Ureter (tissue), 1 donor: Measurements from ENCODE around the gene EXOC6B. TPM values are rescaled to one million over a fixed set of nuclear protein-coding genes. Genes with fewer than 3 reads are reported as not detected.

Experiments used
- DNase-seq: peaks from one replicate; pipeline ENCODE4 v3.0.0-alpha.2; 2020; ENCODE audit warnings: low spot score
- total RNA-seq: library from RNA; stranded (reverse); gene quantifications from one replicate; pipeline ENCODE4 v1.2.4, GENCODE V29; 2023
- donor health status: DM: yes; HTN: yes; CAD: no.

EXOC6B gene
- total RNA-seq, 1 donor from 2014 or later, result 84.8 TPM

- DNase-seq, result no peak
Observed at GRCh38 chr2:72363406-72363805, 462.4 kb downstream of the EXOC6B start.

- DNase-seq, result no peak
Observed at GRCh38 chr2:72362733-72363132, 463.1 kb downstream of the EXOC6B start.

DNA sequence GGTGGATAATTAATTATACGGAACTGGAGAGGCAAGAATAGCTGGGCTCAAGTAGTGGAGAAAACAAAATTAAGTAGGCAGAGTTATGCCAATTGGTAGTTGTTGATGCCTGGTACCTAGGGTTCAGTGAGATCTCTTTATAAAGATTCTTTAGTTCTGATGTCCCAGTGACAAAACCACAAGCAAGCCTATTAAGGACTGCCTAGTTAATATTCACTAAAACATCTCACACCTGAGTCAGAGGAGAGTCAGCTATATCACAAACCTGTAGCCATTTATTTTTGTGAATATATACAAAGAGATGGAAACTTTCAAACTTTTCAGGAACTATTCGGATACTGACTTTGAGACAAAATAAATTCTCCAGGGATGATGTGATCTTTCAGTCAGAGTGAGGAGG is 464.3 kb downstream of the EXOC6B start:
- no peak for DNase-seq

DNA sequence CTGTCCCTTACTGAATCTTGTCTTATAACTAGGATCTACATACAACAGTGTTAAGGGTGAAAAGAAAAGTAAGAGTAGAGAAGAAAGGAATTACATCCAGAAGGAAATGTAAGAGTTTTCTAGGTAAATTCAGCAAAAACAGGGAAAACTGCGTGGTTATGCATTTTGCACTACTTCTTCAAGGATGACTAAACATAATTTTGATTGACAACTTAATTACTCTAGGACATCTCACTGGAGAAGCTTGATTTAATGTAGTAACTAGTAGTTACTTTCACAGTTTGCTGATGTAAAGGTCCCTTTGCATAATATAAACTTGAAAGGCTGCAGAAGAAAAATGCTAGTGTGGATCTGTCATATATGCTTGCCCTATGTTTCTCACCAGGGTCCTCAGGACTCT is 464.8 kb downstream of the EXOC6B start:
- DNase-seq, result no peak

- no peak for DNase-seq
Observed at GRCh38 chr2:72350852-72351251, 475.0 kb downstream of the EXOC6B start.

- DNase-seq, result no peak
Observed at GRCh38 chr2:72349016-72349415, 476.8 kb downstream of the EXOC6B start.

DNA sequence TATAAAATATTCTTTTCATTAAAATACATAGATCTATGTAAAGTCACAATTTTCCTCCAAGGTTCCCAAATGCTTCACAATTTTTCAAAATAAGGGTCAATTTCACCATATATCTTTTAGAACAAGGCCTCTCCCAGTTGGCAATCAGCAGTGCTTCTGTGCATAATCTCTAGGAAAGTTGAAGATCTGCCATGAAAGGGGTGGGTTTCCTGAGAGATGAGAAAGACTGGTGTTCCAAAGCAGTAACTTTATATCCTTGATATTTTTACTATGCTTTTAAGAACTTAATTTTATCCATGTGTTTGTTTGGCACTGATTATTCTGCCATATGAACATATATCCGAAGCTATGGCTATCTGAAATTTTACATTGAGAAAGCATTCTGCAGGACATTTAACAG is 478.8 kb downstream of the EXOC6B start:
- DNase-seq, result no peak

- no peak for DNase-seq
Observed at GRCh38 chr2:72341639-72342038, 484.2 kb downstream of the EXOC6B start.

GRCh38 chr2:72340665-72341064 is 485.2 kb downstream of the EXOC6B start:
- DNase-seq, result no peak

- no peak for DNase-seq
Observed at GRCh38 chr2:72338076-72338475, 487.8 kb downstream of the EXOC6B start.

DNA sequence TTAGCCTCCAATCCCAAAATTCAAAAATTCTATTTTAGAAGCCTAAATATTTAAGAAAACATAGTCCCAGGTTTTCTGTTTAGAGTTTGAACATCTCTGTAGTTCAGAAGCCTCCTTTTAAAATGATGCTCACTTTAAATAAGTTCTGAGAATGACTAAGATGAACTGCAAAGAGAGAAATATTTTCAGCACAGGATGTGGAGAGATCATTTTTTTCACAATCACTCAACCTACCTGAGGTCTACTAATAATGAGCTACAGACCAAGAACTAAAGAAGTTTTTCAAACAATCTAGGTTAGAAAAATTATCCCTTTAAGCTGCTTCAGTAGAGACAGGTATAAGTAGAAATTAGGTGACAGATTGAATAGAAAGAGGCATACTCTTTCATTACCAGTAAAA is 493.1 kb downstream of the EXOC6B start:
- no peak for DNase-seq

GRCh38 chr2:72330652-72331051 is 495.2 kb downstream of the EXOC6B start:
- no peak for DNase-seq

GRCh38 chr2:72326759-72327158 is 499.1 kb downstream of the EXOC6B start:
- no peak for DNase-seq

DNA sequence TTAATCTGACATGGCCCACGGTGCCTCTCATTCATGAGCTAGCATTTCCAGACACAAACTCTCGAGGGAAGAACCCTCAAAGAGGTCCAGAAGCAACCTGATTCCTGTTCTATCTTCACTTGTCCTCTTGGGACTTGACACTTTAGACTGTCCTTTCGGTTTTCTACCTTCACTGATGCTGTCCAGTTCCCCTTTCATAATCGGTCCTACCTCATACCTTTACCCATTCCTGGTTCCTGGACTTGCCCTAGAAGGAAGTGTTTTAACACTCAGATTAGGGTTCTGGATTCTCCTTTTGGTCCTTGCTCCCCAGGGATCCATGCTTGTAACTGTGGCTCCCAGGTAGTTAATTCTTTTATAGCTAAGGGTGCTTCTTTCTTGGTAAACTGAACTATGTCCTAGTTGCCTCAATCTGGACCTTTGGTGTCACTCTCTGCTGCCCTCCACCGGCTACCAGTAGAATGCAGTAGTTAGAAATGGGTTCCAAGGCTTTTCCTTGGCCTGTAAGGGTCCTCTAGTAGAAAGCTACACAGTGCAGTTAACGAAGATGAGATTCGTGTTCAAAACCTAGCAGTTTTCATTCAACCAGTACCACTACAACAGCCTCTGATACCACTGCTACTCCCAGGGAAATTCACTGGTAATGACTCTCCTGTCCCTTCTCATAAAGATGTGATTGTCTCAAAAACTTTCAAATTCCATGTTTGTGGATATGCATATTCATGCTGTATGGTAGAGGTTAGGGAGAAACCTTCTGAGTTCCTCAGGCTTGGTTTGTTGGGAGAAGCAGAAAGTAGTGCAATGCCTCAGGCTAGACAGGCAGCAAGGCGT is 500.0 kb downstream of the EXOC6B start:
- no peak for DNase-seq

GRCh38 chr2:72316774-72317173 is 509.1 kb downstream of the EXOC6B start:
- no peak for DNase-seq

DNA sequence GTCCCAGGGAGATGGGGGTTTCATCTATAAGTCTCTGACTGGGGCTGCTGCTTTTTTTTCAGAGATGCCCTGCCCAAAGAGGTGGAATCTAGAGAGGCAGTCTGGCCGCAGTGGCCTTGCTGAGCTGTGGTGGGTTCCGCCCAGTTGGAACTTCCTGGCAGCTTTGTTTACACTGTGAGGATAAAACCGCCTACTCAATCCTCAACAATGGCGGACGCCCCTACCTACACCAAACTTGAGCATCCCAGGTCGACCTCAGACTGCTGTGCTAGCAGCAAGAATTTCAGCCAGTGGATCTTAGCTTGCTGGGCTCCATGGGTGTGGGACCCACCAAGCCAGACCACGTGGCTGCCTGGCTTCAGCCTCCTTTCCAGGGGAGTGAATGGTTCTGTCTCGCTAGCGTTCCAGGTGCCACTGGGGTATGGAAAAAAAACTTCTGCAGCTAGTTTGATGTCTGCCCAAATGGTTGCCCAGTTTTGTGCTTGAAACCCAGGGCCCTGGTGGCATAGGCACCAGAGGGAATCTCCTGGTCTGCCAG is 525.6 kb downstream of the EXOC6B start:
- DNase-seq, result no peak

DNA sequence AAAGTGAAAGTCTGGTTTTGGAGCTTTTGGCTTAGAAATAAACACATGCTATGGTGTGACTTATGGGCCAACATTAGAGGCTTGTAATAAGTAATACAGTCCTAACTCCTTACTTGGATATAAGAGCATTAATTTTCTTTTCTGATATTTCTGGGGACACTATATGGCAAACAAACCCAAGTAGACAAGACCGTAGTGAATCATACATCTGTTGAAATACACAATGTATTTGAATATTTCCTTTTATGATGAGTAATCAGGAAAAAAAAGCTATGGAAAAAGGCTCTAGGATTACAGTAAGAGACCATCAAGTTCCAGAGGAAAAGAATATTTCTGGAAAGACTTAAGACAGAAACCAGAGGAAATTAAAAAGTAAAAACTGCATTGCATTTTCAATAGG is 532.2 kb downstream of the EXOC6B start:
- DNase-seq, result no peak

- no peak for DNase-seq
Observed at GRCh38 chr2:72292433-72292832, 533.4 kb downstream of the EXOC6B start.

DNA sequence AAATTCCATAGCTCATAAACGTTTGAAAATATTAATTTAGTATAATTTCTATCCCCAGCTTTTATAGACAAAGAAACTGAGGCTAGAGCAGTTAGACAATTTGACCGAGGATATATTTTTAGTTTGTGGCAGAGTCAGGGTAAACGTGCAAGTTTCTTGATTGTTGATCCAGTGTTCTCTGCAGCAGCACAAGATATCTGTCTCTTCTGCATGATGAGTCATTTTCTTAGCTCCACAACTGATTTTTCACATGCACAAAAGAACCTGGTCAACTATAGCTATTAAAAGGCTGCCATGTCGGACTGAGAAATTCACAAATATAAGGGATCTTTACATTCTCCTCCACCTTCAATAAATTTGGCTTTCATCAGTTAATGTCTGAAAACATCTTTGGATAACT is 534.8 kb downstream of the EXOC6B start:
- no peak for DNase-seq

- no peak for DNase-seq
Observed at GRCh38 chr2:72289736-72290135, 536.1 kb downstream of the EXOC6B start.

DNA sequence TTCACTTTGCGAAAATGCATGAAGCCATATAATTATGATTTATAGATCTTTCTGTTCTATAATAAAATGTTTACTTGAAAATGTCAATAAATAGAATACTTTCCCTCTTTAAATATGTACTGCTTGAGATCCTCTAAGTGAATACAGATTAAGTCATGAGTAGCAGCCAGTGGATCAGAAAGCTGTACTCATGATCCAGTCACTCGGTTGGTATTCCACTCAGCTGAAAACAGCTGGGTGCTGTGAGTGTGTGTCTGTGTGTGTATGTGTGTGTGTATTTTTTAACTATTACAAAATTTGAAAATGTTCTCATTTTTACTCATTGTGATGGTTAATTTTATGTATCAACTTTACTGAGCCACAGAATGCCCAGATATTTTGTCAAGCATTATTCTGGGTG is 536.5 kb downstream of the EXOC6B start:
- DNase-seq, result no peak

- no peak for DNase-seq
Observed at GRCh38 chr2:72278046-72278445, 547.8 kb downstream of the EXOC6B start.

DNA sequence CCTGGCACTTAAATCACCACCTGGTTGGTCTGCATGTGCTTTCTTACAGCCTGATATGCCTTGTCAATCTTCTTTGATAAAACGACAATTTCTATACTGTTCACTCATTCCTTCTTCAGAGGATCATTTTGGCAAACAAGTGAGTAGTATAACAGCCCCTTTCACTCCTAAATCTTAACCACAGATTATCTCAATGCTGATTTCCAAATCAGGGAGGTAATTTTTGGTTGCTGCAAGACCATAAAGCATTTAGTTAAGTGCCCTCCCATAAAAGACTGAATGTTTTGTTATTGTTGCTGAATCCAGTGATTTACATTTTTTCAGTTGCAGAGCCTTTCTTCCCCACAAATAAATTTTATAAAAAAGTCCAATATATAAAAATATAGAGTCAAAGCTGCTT is 549.0 kb downstream of the EXOC6B start:
- no peak for DNase-seq

DNA sequence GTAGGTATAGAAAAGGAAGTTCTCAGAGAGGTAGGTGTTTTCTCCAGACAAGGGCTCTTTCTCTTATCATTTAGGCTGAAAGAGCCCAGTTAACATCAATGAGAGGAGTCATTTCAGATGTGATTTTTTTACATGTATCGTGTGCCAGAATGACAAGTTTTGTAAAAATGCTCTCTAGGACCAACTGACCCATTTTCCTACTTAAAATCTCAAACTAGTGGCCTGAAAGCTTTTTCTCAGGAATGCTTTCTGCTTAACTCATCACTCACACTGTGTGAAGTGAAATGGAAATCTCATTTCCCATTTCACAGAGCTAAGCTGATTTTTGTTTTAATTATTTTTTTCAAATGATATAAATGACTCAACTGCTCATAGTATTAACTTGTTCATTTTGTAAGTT is 549.5 kb downstream of the EXOC6B start:
- no peak for DNase-seq
